Neutrophil (primary cell): ENCODE measurements around the gene EDA.

ENCODE experiments used
- H3K27ac ChIP-seq: fragments of 200-600 bp; sonication (generic); 2 replicates; pipeline ENCODE4 v1.5.1; 2016; ENCODE audit warnings: mild to moderate bottlenecking, moderate library complexity
- H3K27me3 ChIP-seq: fragments of 200-600 bp; sonication (generic); 2 replicates; pipeline ENCODE4 v1.6.0; 2016; ENCODE audit warnings: mild to moderate bottlenecking
- H3K36me3 ChIP-seq: fragments of 200-600 bp; sonication (generic); 2 replicates; pipeline ENCODE4 v1.5.1; 2017
- H3K4me1 ChIP-seq, 2 experiments: fragments of 200-600 bp in 1 of 2; sonication (generic) in 1 of 2; 1 replicate in 1 of 2; 2 replicates in 1 of 2; pipeline versions ENCODE4 v1.5.1 to v1.6.1; 2013 to 2016; ENCODE audit warnings: low read depth in 1 of 2, low read length in 1 of 2, mild to moderate bottlenecking in 1 of 2, moderate library complexity in 1 of 2; ENCODE audit not compliant: control insufficient read depth in 1 of 2, insufficient read depth in 1 of 2
- H3K4me3 ChIP-seq, 2 experiments: fragments of 200-600 bp in 1 of 2; sonication (generic) in 1 of 2; 1 replicate in 1 of 2; 2 replicates in 1 of 2; pipeline ENCODE4 v1.5.1; 2013 to 2016; ENCODE audit warnings: low read depth in 1 of 2, low read length in 1 of 2, mild to moderate bottlenecking in 1 of 2, moderate library complexity in 1 of 2
- H3K9me3 ChIP-seq: fragments of 200-600 bp; sonication (generic); 2 replicates; pipeline ENCODE4 v1.5.1; 2016
- TF ChIP-seq, protein P1 (sequence below): fragments of 200-600 bp; sonication (generic); IDR thresholded peaks from 2 replicates; pipeline ENCODE4 v1.5.1; 2016; ENCODE audit warnings: antibody characterized with exemption

Gene EDA

GRCh38 chrX:70066646-70067045 lies 450.7 kb downstream of the EDA start:
- TF ChIP-seq, protein P1, sequence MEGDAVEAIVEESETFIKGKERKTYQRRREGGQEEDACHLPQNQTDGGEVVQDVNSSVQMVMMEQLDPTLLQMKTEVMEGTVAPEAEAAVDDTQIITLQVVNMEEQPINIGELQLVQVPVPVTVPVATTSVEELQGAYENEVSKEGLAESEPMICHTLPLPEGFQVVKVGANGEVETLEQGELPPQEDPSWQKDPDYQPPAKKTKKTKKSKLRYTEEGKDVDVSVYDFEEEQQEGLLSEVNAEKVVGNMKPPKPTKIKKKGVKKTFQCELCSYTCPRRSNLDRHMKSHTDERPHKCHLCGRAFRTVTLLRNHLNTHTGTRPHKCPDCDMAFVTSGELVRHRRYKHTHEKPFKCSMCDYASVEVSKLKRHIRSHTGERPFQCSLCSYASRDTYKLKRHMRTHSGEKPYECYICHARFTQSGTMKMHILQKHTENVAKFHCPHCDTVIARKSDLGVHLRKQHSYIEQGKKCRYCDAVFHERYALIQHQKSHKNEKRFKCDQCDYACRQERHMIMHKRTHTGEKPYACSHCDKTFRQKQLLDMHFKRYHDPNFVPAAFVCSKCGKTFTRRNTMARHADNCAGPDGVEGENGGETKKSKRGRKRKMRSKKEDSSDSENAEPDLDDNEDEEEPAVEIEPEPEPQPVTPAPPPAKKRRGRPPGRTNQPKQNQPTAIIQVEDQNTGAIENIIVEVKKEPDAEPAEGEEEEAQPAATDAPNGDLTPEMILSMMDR = no peak
- H3K9me3 ChIP-seq = no peaks in the 10 kb centered on the region
- H3K27ac ChIP-seq = no peak overlapping the region
- H3K4me3 ChIP-seq = no peak overlapping the region
- no peaks in the 10 kb centered on the region for H3K27me3 ChIP-seq
- no peaks in the 10 kb centered on the region for H3K4me1 ChIP-seq
- no peaks in the 10 kb centered on the region for H3K36me3 ChIP-seq

GRCh38 chrX:70079297-70079696 lies 463.4 kb downstream of the EDA start:
- Histone ChIP-seq H3K36me3 (no peaks in the 10 kb centered on the region), H3K27me3 (no peaks in the 10 kb centered on the region), H3K4me1 (no peaks in the 10 kb centered on the region), H3K9me3 (no peaks in the 10 kb centered on the region), H3K4me3 (no peak overlapping the region), H3K27ac (no peak overlapping the region)
- TF ChIP-seq, protein P1 = no peak

GRCh38 chrX:70079870-70080269 lies 464.0 kb downstream of the EDA start:
- Histone ChIP-seq H3K27me3 (no peaks in the 10 kb centered on the region), H3K4me1 (no peaks in the 10 kb centered on the region), H3K36me3 (no peaks in the 10 kb centered on the region), H3K4me3 (no peak overlapping the region), H3K9me3 (no peaks in the 10 kb centered on the region), H3K27ac (no peak overlapping the region)
- TF ChIP-seq, protein P1 = no peak

GRCh38 chrX:70082723-70083122 lies 466.8 kb downstream of the EDA start:
- TF ChIP-seq, protein P1 = no peak
- Histone ChIP-seq H3K27ac (no peak overlapping the region), H3K4me1 (no peaks in the 10 kb centered on the region), H3K9me3 (no peaks in the 10 kb centered on the region), H3K36me3 (no peaks in the 10 kb centered on the region), H3K4me3 (no peak overlapping the region), H3K27me3 (no peaks in the 10 kb centered on the region)

DNA sequence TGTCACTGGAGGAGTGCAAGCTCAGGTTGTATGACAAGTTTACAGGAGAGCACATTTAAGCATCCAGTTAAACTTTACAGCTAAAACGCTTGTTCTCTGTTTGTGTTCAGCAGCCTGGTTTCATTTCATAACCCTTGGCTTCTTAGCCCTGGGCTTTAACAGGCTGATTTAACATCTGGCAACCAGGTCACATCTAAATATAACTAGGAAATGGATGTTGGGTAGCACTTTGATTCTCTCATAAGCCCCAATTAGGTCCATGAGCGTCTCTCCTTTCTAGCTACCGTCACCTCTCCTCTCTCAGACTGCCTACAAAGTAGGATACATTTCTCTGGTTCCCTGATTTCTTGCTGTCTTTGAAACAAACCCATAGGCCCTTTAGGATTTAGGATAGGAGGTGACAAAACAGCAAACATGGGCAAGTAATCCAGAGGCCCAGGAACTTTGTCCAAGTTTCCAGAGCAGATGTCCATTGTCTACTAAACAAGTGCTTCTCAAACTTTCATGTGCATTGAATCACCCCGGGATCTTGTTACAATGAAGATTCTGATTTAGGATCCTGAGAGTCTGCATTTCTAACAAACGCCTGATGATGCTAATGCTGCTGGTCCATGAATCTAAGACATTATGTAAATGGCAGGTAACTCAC lies 468.8 kb downstream of the EDA start:
- H3K27ac ChIP-seq = no peak overlapping the region
- no peaks in the 10 kb centered on the region for H3K9me3 ChIP-seq
- TF ChIP-seq, protein P1 = no peak
- no peaks in the 10 kb centered on the region for H3K36me3 ChIP-seq
- H3K27me3 ChIP-seq = no peaks in the 10 kb centered on the region
- H3K4me3 ChIP-seq = no peak overlapping the region
- no peaks in the 10 kb centered on the region for H3K4me1 ChIP-seq
